HK-2 (cell line): ENCODE results near the gene SLC39A11.
"Not testable (repeated sequence)": the region's sequence is repeated elsewhere in the genome, so short reads cannot be mapped to it uniquely, and the experiment has no call there.

Source experiments
- DNase-seq: peaks from one replicate; pipeline ENCODE4 v3.0.0-alpha.2; 2018; ENCODE audit not compliant: unreplicated experiment

The SLC39A11 gene

GRCh38 chr17:72657467-72658317, 434.8 kb downstream of the SLC39A11 start:
- no peak for DNase-seq

- no peak for DNase-seq
These were observed 436.2 kb downstream of the SLC39A11 start for GRCh38 chr17:72656130-72656763.

- no peak for DNase-seq
These were observed 437.8 kb downstream of the SLC39A11 start for GRCh38 chr17:72654706-72655105.

- no peak for DNase-seq
These were observed 440.5 kb downstream of the SLC39A11 start for GRCh38 chr17:72651988-72652387.

GRCh38 chr17:72648702-72649101, 443.8 kb downstream of the SLC39A11 start:
- DNase-seq, result no peak

- no peak for DNase-seq
These were observed 446.3 kb downstream of the SLC39A11 start for GRCh38 chr17:72646176-72646575.

- DNase-seq, result no peak
These were observed 448.0 kb downstream of the SLC39A11 start for GRCh38 chr17:72644492-72644891.

GRCh38 chr17:72643575-72644216, 448.8 kb downstream of the SLC39A11 start:
- DNase-seq, result no peak

- no peak for DNase-seq
These were observed 449.8 kb downstream of the SLC39A11 start for GRCh38 chr17:72642720-72643119.

- no peak for DNase-seq
These were observed 451.9 kb downstream of the SLC39A11 start for GRCh38 chr17:72640415-72641165.

GRCh38 chr17:72639711-72640110, 452.8 kb downstream of the SLC39A11 start:
- no peak for DNase-seq

GRCh38 chr17:72638932-72639331, 453.6 kb downstream of the SLC39A11 start:
- DNase-seq, result not testable (repeated sequence)

- no peak for DNase-seq
These were observed 457.4 kb downstream of the SLC39A11 start for GRCh38 chr17:72635034-72635635.

GRCh38 chr17:72634621-72635020, 457.9 kb downstream of the SLC39A11 start:
- DNase-seq, result no peak

GRCh38 chr17:72631949-72632684, 460.4 kb downstream of the SLC39A11 start:
- no peak for DNase-seq

GRCh38 chr17:72631568-72631948, 460.9 kb downstream of the SLC39A11 start:
- DNase-seq, result no peak

GRCh38 chr17:72624652-72625051, 467.8 kb downstream of the SLC39A11 start:
- DNase-seq, result no peak

GRCh38 chr17:72624226-72624625, 468.3 kb downstream of the SLC39A11 start:
- DNase-seq, result no peak

GRCh38 chr17:72622661-72623433, 469.6 kb downstream of the SLC39A11 start:
- no peak for DNase-seq

GRCh38 chr17:72619976-72620650, 472.4 kb downstream of the SLC39A11 start:
- no peak for DNase-seq
